Prostate gland (tissue), 2 donors: ENCODE results near the gene ETV3L. TPM values are rescaled to one million over a fixed set of nuclear protein-coding genes. Genes with fewer than 3 reads are reported as not detected.
A peak's percentile ranks its signal among the peaks of the same experiment; 100 is the strongest.

Source experiments
- DNase-seq: peaks from one replicate; pipeline ENCODE4 v3.0.0-alpha.2; 2019; ENCODE audit warnings: low spot score
- H3K27ac ChIP-seq, 2 donors: fragments of 200-600 bp; sonication (generic); 2 replicates each; pipeline ENCODE4 v1.5.1; 2017 to 2019
- H3K27me3 ChIP-seq: fragments of 200-600 bp; sonication (generic); replicated peaks from 2 replicates; pipeline ENCODE4 v1.5.1; 2019; ENCODE audit not compliant: insufficient read depth
- H3K36me3 ChIP-seq, 2 donors: fragments of 200-600 bp; sonication (generic); 1 replicate in 1 of 2; 2 replicates in 1 of 2; pipeline versions ENCODE4 v1.5.1 to v1.8.1; 2017 to 2019
- H3K4me1 ChIP-seq: fragments of 200-600 bp; sonication (generic); replicated peaks from 2 replicates; pipeline ENCODE4 v1.5.1; 2019
- H3K4me3 ChIP-seq, 2 donors: fragments of 200-600 bp; sonication (generic); 2 replicates each; pipeline ENCODE4 v1.5.1; 2017 to 2019
- H3K9me3 ChIP-seq: fragments of 200-600 bp; sonication (generic); 2 replicates; pipeline ENCODE4 v1.5.1; 2017
- CTCF ChIP-seq, 4 experiments: fragments of 200-600 bp in 2 of 4; fragments of 450-650 bp in 2 of 4; sonication (generic) in 2 of 4; IDR thresholded peaks; 1 replicate in 3 of 4; 2 replicates in 1 of 4; pipeline ENCODE4 v1.5.1; 2016 to 2019; ENCODE audit warnings: antibody characterized with exemption in 4 of 4, mild to moderate bottlenecking in 2 of 4, moderate library complexity in 2 of 4
- POLR2A ChIP-seq: fragments of 450-650 bp; IDR thresholded peaks from one replicate; pipeline ENCODE4 v1.6.1; 2016; ENCODE audit warnings: antibody characterized with exemption, mild to moderate bottlenecking
- POLR2AphosphoS5 ChIP-seq: sonication (generic); formaldehyde crosslinking; IDR thresholded peaks from one replicate; pipeline ENCODE4 v1.6.1; 2017; ENCODE audit warnings: antibody characterized with exemption
- WGBS: methylation state at CpG from one replicate; pipeline ENCODE4 v1.1.5; 2018; 5-methylcytosine and 5-hydroxymethylcytosine counted together
- intact Hi-C: fragments of 100-400 bp; cut with DNase I; formaldehyde crosslinking; loops from one replicate; pipeline ENCODE4 v1.14.2; 2022
- total RNA-seq, 2 donors: library from RNA; depleted of rRNA; stranded (reverse); fragments of >200 nt; gene quantifications; one replicate each; pipeline ENCODE4 v1.1.0, GENCODE V29; 2016

Gene ETV3L
- total RNA-seq, 2 donors from 2014 or later = not detected

DNA sequence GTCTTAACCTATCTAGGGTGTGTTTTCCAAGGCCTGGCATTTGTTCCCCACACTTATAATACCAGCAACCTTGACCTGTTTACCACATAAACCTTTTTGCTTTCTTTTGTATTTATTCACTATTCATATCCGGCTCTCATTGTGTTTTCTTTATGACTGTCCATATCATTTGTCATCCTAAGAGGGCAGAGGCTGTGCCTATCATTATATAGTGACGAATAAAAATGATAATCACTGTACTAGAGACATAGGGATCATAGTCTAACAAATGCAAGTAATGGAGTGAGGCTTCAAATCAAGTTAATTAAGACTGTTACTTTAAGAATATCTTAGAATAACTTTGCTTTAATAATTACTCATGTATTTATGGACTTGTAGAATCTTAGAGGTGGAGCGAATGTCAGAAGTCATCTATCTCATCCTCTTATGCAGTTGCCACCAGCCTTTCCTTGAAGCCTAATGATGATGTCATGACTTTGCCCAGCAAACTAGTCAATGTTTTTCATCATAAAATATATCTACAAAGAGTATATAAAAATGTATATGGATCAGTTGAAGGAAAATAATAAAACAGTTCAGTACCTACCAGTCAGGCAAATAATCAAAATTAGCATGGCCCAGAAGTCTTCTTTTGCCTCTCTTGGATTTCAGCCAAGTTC is 43.3 kb upstream of the ETV3L start:
- H3K36me3 ChIP-seq = no peaks in the 10 kb centered on the region
- H3K4me1 ChIP-seq = no peaks in the 10 kb centered on the region
- 84% methylated on average over 3 of the region's 3 CpGs for WGBS
- TF ChIP-seq CTCF (IDR thresholded peaks at IDR 0.05) = no peak
- no peak for TF ChIP-seq POLR2AphosphoS5
- TF ChIP-seq POLR2A = no peak
- DNase-seq = no peak
- no peaks in the 10 kb centered on the region for H3K27me3 ChIP-seq
- no peak overlapping the region for H3K4me3 ChIP-seq
- H3K27ac ChIP-seq = peak overlapping the region in 1 of 2 donors; percentile 4
- intact Hi-C loops = no loop called here
- H3K9me3 ChIP-seq = no peaks in the 10 kb centered on the region

DNA sequence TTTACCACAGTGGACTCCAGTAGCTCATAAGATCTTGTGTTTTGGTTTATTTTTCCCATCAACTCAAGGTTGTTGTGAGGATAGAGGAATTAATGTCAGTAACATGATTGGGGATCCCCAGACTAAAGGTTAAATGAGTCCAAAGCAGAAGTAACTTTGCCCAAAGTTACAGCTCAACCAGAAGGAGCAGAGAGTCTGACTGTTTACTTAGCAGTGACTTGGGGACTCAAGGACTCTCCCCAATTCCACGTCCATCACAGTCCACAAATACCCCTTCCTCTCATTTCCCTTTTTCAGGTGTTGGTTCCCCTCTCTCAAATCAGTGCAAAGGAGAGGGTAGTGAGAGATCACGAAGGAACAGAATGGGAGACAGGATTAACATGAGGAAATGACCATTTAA is 42.6 kb upstream of the ETV3L start:
- Histone ChIP-seq H3K27ac (no peak overlapping the region), H3K36me3 (no peaks in the 10 kb centered on the region), H3K9me3 (no peaks in the 10 kb centered on the region), H3K4me1 (no peaks in the 10 kb centered on the region), H3K27me3 (no peaks in the 10 kb centered on the region), H3K4me3 (no peak overlapping the region)
- no peak for DNase-seq
- intact Hi-C loops = no loop called here
- no peak for TF ChIP-seq CTCF (IDR thresholded peaks at IDR 0.05)
- TF ChIP-seq POLR2AphosphoS5 = no peak
- no peak for TF ChIP-seq POLR2A
- 64% methylated on average over 2 of the region's 2 CpGs for WGBS

- Histone ChIP-seq H3K27ac (no peak overlapping the region), H3K27me3 (no peaks in the 10 kb centered on the region), H3K4me3 (no peak overlapping the region), H3K9me3 (no peaks in the 10 kb centered on the region), H3K36me3 (no peaks in the 10 kb centered on the region), H3K4me1 (no peaks in the 10 kb centered on the region)
- TF ChIP-seq POLR2A (no peak), CTCF (IDR thresholded peaks at IDR 0.05) (no peak), POLR2AphosphoS5 (no peak)
- intact Hi-C loops = no loop called here
- DNase-seq = no peak
- 74% methylated on average over 4 of the region's 4 CpGs for WGBS
These were observed 41.7 kb upstream of the ETV3L start for GRCh38 chr1:157141212-157141855.

DNA sequence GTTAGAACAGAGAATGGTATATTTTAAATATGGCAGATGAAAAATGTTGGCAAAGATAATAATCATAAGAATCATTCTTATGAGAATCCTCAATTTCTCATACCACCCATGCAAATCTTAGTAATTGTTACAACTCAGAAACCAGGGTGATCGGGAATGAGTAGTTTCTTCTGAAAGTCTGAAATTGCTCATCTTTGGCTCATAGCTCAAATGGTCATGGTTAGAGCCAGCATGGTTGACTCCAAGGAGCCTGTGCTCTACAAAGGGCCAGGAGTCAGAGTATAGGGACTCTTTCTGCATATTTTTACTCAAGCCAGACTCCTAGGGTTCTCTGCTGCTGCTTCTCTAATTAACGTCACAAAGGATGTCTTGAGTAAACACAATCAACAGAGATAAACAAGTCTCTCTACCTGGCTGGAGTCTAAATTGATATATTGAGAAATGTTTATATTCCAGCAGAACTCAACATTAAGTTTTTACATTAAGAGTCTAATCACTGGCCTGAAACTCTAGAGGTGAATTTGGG is 40.5 kb upstream of the ETV3L start:
- TF ChIP-seq POLR2A = no peak
- TF ChIP-seq POLR2AphosphoS5 = no peak
- TF ChIP-seq CTCF (IDR thresholded peaks at IDR 0.05) = no peak
- Histone ChIP-seq H3K27ac (no peak overlapping the region), H3K36me3 (peaks cover 0 to 3% of the 10 kb centered on the region in 2 donors), H3K4me3 (no peak overlapping the region), H3K4me1 (peaks cover 6% of the 10 kb centered on the region), H3K27me3 (no peaks in the 10 kb centered on the region), H3K9me3 (no peaks in the 10 kb centered on the region)
- intact Hi-C loops = no loop called here
- DNase-seq = no peak
- 72% methylated on average over 2 of the region's 2 CpGs for WGBS
